H54 (cell line): ENCODE data around the gene TPSG1.

Experiments used
- DNase-seq: peaks from one replicate; pipeline ENCODE4 v3.0.0; 2011; ENCODE audit warnings: low spot score, mixed read lengths; ENCODE audit not compliant: insufficient read length
- FAIRE-seq: peaks from 3 replicates; lab custom pipeline; 2011; peaks lifted over from hg19 to GRCh38; lab: Jason Lieb, UNC
- POLR2A ChIP-seq: IDR thresholded peaks from 2 replicates; pipeline ENCODE4 v1.6.1; 2011; ENCODE audit warnings: low read depth, mild to moderate bottlenecking, low read length

TPSG1 gene

GRCh38 chr16:1216296-1216619 is 8.8 kb downstream of the TPSG1 start:
- FAIRE-seq (no peak), DNase-seq (no peak)
- no peak for TF ChIP-seq POLR2A

- TF ChIP-seq POLR2A: no peak
- FAIRE-seq: no peak
Measured at GRCh38 chr16:1215574-1216295, 9.3 kb downstream of the TPSG1 start.

GRCh38 chr16:1214719-1215118 is 10.3 kb downstream of the TPSG1 start:
- no peak for TF ChIP-seq POLR2A
- DNase-seq (no peak), FAIRE-seq (no peak)

More at GRCh38 chr16:1215574-1216295, 9.3 kb downstream of the TPSG1 start:
- no peak for DNase-seq

- TF ChIP-seq POLR2A: no peak
- DNase-seq: no peak
- no peak for FAIRE-seq
Measured at GRCh38 chr16:1213796-1214372, 11.2 kb downstream of the TPSG1 start.

- TF ChIP-seq POLR2A: no peak
- FAIRE-seq (no peak), DNase-seq (no peak)
Measured at GRCh38 chr16:1213231-1213630, 11.8 kb downstream of the TPSG1 start.

- FAIRE-seq (no peak), DNase-seq (no peak)
- no peak for TF ChIP-seq POLR2A
Measured at GRCh38 chr16:1212616-1213194, 12.4 kb downstream of the TPSG1 start.

- FAIRE-seq (no peak), DNase-seq (no peak)
- TF ChIP-seq POLR2A: no peak
Measured at GRCh38 chr16:1211451-1212268, 13.4 kb downstream of the TPSG1 start.

- no peak for DNase-seq
- no peak for FAIRE-seq
- no peak for TF ChIP-seq POLR2A
Measured at GRCh38 chr16:1210461-1210860, 14.6 kb downstream of the TPSG1 start.

GRCh38 chr16:1209081-1209480 is 16.0 kb downstream of the TPSG1 start:
- TF ChIP-seq POLR2A: no peak
- FAIRE-seq (no peak), DNase-seq (no peak)

GRCh38 chr16:1208239-1208830 is 16.7 kb downstream of the TPSG1 start:
- TF ChIP-seq POLR2A: no peak
- DNase-seq: no peak
- FAIRE-seq: no peak

GRCh38 chr16:1206786-1207185 is 18.3 kb downstream of the TPSG1 start:
- FAIRE-seq: no peak

GRCh38 chr16:1206326-1206725 is 18.7 kb downstream of the TPSG1 start:
- DNase-seq: no peak
- no peak for FAIRE-seq
- no peak for TF ChIP-seq POLR2A

More at GRCh38 chr16:1206786-1207185, 18.3 kb downstream of the TPSG1 start:
- no peak for DNase-seq
- no peak for TF ChIP-seq POLR2A

- TF ChIP-seq POLR2A: no peak
- DNase-seq (no peak), FAIRE-seq (no peak)
Measured at GRCh38 chr16:1204933-1205332, 20.1 kb downstream of the TPSG1 start.

- no peak for DNase-seq
- FAIRE-seq: no peak
- no peak for TF ChIP-seq POLR2A
Measured at GRCh38 chr16:1202274-1202673, 22.8 kb downstream of the TPSG1 start.
